K562 (cell line): ENCODE measurements around the gene EMC1. TPM values are rescaled to one million over a fixed set of nuclear protein-coding genes. Genes with fewer than 3 reads are reported as not detected.

Experiments used
- ARID2 ChIP-seq: fragments of 450-650 bp; IDR thresholded peaks from 2 replicates; pipeline ENCODE4 v1.6.1; 2017; ENCODE audit warnings: antibody characterized with exemption, mild to moderate bottlenecking
- CBX3 ChIP-seq, 2 experiments: IDR thresholded peaks; 1 replicate in 1 of 2; 2 replicates in 1 of 2; pipeline ENCODE4 v1.6.1; 2012; ENCODE audit warnings: inconsistent platforms in 2 of 2, low read length in 2 of 2, borderline replicate concordance in 1 of 2, control low read depth in 1 of 2
- CEBPB ChIP-seq: fragments of 450-650 bp; IDR thresholded peaks from 2 replicates; pipeline ENCODE4 v1.6.1; 2016; ENCODE audit warnings: missing genetic modification characterization, missing compliant biosample characterization
- CEBPG ChIP-seq, 3 experiments: fragments of 200-800 bp in 1 of 3; sonication (Bioruptor generic) in 1 of 3; sonication (generic) in 1 of 3; formaldehyde crosslinking in 1 of 3; IDR thresholded peaks in 2 of 3; conservative IDR thresholded peaks in 1 of 3; 2 replicates each; pipeline versions ENCODE4 v1.6.1 to v1.8.0; 2016 to 2022; ENCODE audit warnings: missing compliant biosample characterization in 2 of 3, missing genetic modification characterization in 2 of 3, mild to moderate bottlenecking in 1 of 3, missing genetic modification reagents in 1 of 3
- HCFC1 ChIP-seq: IDR thresholded peaks from 2 replicates; pipeline ENCODE4 v1.6.1; 2012; ENCODE audit warnings: low read depth, low read length, improper control_type of control experiment
- MEIS2 ChIP-seq: fragments of 450-650 bp; IDR thresholded peaks from 2 replicates; pipeline ENCODE4 v1.6.1; 2014; ENCODE audit warnings: mild to moderate bottlenecking; ENCODE audit not compliant: partially characterized antibody
- MXD1 ChIP-seq: fragments of 250-450 bp; sonication (Bioruptor Pico); IDR thresholded peaks from 2 replicates; pipeline ENCODE4 v1.8.0; 2021; ENCODE audit warnings: borderline replicate concordance, mild to moderate bottlenecking, moderate library complexity; ENCODE audit not compliant: poor library complexity, severe bottlenecking
- REST ChIP-seq, 2 experiments: fragments of 450-650 bp; formaldehyde crosslinking in 1 of 2; IDR thresholded peaks; 2 replicates each; pipeline versions ENCODE4 v1.4.0 to v1.6.1; 2014 to 2020; ENCODE audit warnings: mild to moderate bottlenecking in 2 of 2, borderline replicate concordance in 1 of 2, low read depth in 1 of 2
- SIN3A ChIP-seq, 2 experiments: fragments of 150-350 bp in 1 of 2; IDR thresholded peaks; 2 replicates each; pipeline ENCODE4 v1.6.1; 2011 to 2016; ENCODE audit warnings: borderline replicate concordance in 2 of 2, low read depth in 2 of 2, low read length in 2 of 2, mild to moderate bottlenecking in 2 of 2, moderate library complexity in 2 of 2; ENCODE audit not compliant: control insufficient read depth in 1 of 2
- TRIM28 ChIP-seq: fragments of 450-650 bp; IDR thresholded peaks from 2 replicates; pipeline ENCODE4 v1.6.1; 2017
- ZBTB26 ChIP-seq: fragments of 450-650 bp; formaldehyde crosslinking; IDR thresholded peaks from 2 replicates; pipeline ENCODE4 v1.4.0; 2022; ENCODE audit warnings: missing genetic modification characterization
- ZNF140 ChIP-seq: fragments of 250-450 bp; sonication (Bioruptor Pico); IDR thresholded peaks from 2 replicates; pipeline ENCODE4 v1.8.0; 2021; ENCODE audit warnings: moderate library complexity, mild to moderate bottlenecking, inconsistent platforms
- ZNF507 ChIP-seq: conservative IDR thresholded peaks from 2 replicates; pipeline ENCODE4 v1.6.1; 2017; ENCODE audit warnings: missing genetic modification characterization, missing compliant biosample characterization
- polyA plus RNA-seq, 8 experiments: library from polyadenylated mRNA; depleted of rRNA in 4 of 8; stranded (reverse) in 5 of 8; unstranded in 3 of 8; fragments of >200 nt; fragmentation: Nextera tagmentation in 2 of 8; fragmentation: Illumina TruSeq in 1 of 8; extraction: Ambion mirVana in 2 of 8; extraction: Trizol in 1 of 8; gene quantifications; 2 replicates each; pipeline versions ENCODE4 v1.2.1 to v1.2.3, GENCODE V29; 2011 to 2014; ENCODE audit warnings: inconsistent platforms in 1 of 8, missing spikeins in 1 of 8
- total RNA-seq, 7 experiments: library from RNA; depleted of rRNA in 6 of 7; stranded (reverse); fragments of >200 nt in 6 of 7; fragmentation: Illumina TruSeq in 2 of 7; extraction: Trizol in 2 of 7; gene quantifications; 2 replicates each; pipeline versions ENCODE4 v1.2.1 to v1.2.3, GENCODE V29; 2011 to 2021; ENCODE audit warnings: low replicate concordance in 1 of 7

Gene EMC1
- total and polyA plus RNA-seq, 9 of the 15 experiments (the other 6 are each of a cell fraction or from before 2014, with no cell fraction given), result 17.8 to 88.2 (median 37.4) TPM

- TF ChIP-seq REST (IDR thresholded peaks at IDR 0.05; ENCODE audit: borderline replicate concordance) (no peak), REST (CRISPR knock-in tag; IDR thresholded peaks at IDR 0.05; ENCODE audit: low read depth) (no peak), SIN3A (IDR thresholded peaks at IDR 0.05; ENCODE audit: borderline replicate concordance in 2 of 2, control insufficient read depth in 1 of 2, low read depth in 2 of 2, low read length in 2 of 2) (no peak), CBX3 (IDR thresholded peaks at IDR 0.05; ENCODE audit: borderline replicate concordance in 1 of 2, low read length in 2 of 2) (peak in 1 of 2 experiments; percentile 82; a peak in 1 of 3 replicates), HCFC1 (no peak), TRIM28 (peak; percentile 78), CEBPB (tag) (peak; percentile 55; the same call in 1 of the 2 replicates), ZBTB26 (CRISPR knock-in tag) (no peak), ARID2 (no peak), ZNF507 (no peak), MXD1 (no peak), ZNF140 (CRISPR knock-in tag) (no peak), MEIS2 (no peak), CEBPG (CRISPR knock-in tag; IDR thresholded peaks at IDR 0.05) (no peak), CEBPG (tag; conservative IDR thresholded peaks at IDR 0.05 in 1 of 2, IDR thresholded peaks at IDR 0.05 in 1 of 2) (peak in 1 of 2 experiments; percentile 47; a peak in 1 of 4 replicates)
Observed at GRCh38 chr1:19294638-19295037, 43.3 kb upstream of the EMC1 start (continued).
